GM12878 (cell line): ENCODE measurements around the gene ZNF726. TPM values are rescaled to one million over a fixed set of nuclear protein-coding genes. Genes with fewer than 3 reads are reported as not detected.

ENCODE experiments used
- ATAC-seq: fragments of 200-7000 bp; cut with Tn5 transposase; 3 replicates; pipeline ENCODE4 v1.9.1; 2020; ENCODE audit warnings: mild to moderate bottlenecking, moderate library complexity
- BruUV-seq: library from RNA; stranded (reverse); fragments of 400-500 nt; replicated peaks from 2 replicates; lab custom pipeline; 2021; lab: Mats Ljungman, UMichigan
- CTCF ChIA-PET: fragments of 300-600 bp; sonication (Branson Sonifier 250); formaldehyde crosslinking; extraction: SDS; loops from one replicate; lab custom pipeline; 2021; ENCODE audit warnings: inconsistent platforms; lab: Yijun Ruan, JAX
- POLR2A ChIA-PET: fragments of 350-600 bp; formaldehyde crosslinking; extraction: SDS; loops from one replicate; lab custom pipeline; 2021; ENCODE audit warnings: inconsistent platforms; lab: Charles Lee
- RAD21 ChIA-PET: fragments of 300-600 bp; sonication (Branson Sonifier 250); formaldehyde crosslinking; loops from one replicate; lab custom pipeline; 2023; ENCODE audit warnings: antibody characterized with exemption; ENCODE audit not compliant: unreplicated experiment; lab: Charles Lee
- SMC1A ChIA-PET: fragments of 300-600 bp; sonication (Branson Sonifier 250); formaldehyde crosslinking; loops from one replicate; lab custom pipeline; 2023; ENCODE audit not compliant: unreplicated experiment, uncharacterized antibody; lab: Charles Lee
- DNase-seq: peaks from one replicate; pipeline ENCODE4 v3.0.0-alpha.2; 2011; ENCODE audit warnings: low read depth, low spot score
- FAIRE-seq: peaks from 3 replicates; lab custom pipeline; 2011; peaks lifted over from hg19 to GRCh38; lab: Jason Lieb, UNC
- H2AFZ ChIP-seq: 2 replicates; pipeline ENCODE4 v1.6.0; 2011; ENCODE audit warnings: low read depth, low read length, control low read depth; ENCODE audit not compliant: control insufficient read depth
- H3K27ac ChIP-seq: 2 replicates; pipeline ENCODE4 v1.5.1; 2011; ENCODE audit warnings: control low read depth; ENCODE audit not compliant: control insufficient read depth, insufficient read depth
- H3K27me3 ChIP-seq, 2 experiments: replicated peaks in 1 of 2; 2 replicates each; pipeline versions ENCODE4 v1.6.0 to v1.6.1; 2011; ENCODE audit warnings: low read length in 1 of 2; ENCODE audit not compliant: control insufficient read depth in 2 of 2, insufficient read depth in 2 of 2
- H3K36me3 ChIP-seq, 2 experiments: 2 replicates each; pipeline ENCODE4 v1.5.1; 2011; ENCODE audit warnings: low read length in 1 of 2; ENCODE audit not compliant: control insufficient read depth in 2 of 2, insufficient read depth in 2 of 2
- H3K4me1 ChIP-seq: 2 replicates; pipeline ENCODE4 v1.6.1; 2011; ENCODE audit warnings: mild to moderate bottlenecking, low read length, moderate library complexity, mixed read lengths; ENCODE audit not compliant: control insufficient read depth, insufficient read depth
- H3K4me2 ChIP-seq: 2 replicates; pipeline ENCODE4 v1.6.0; 2011; ENCODE audit warnings: control low read depth; ENCODE audit not compliant: control insufficient read depth, insufficient read depth
- H3K4me3 ChIP-seq: fragments of 200-600 bp; sonication (generic); 2 replicates; pipeline ENCODE4 v1.5.1; 2016
- H3K79me2 ChIP-seq: 2 replicates; pipeline ENCODE4 v1.6.0; 2011; ENCODE audit warnings: low read length; ENCODE audit not compliant: control insufficient read depth, insufficient read depth
- H3K9ac ChIP-seq: 2 replicates; pipeline ENCODE4 v1.8.0; 2011; ENCODE audit warnings: low read length, control low read depth, mixed read lengths; ENCODE audit not compliant: control insufficient read depth, insufficient read depth
- H3K9me3 ChIP-seq: replicated peaks from 3 replicates; pipeline ENCODE4 v1.5.1; 2011; ENCODE audit warnings: mild to moderate bottlenecking, low read length; ENCODE audit not compliant: control insufficient read depth, insufficient read depth
- H4K20me1 ChIP-seq: 2 replicates; pipeline ENCODE4 v1.6.0; 2011; ENCODE audit not compliant: control insufficient read depth, insufficient read depth
- BCL11A ChIP-seq: IDR thresholded peaks from 2 replicates; pipeline ENCODE4 v1.6.1; 2011; ENCODE audit warnings: low read depth, low read length
- CHD4 ChIP-seq: fragments of 200-600 bp; sonication (generic); IDR thresholded peaks from 2 replicates; pipeline ENCODE4 v1.6.1; 2016; ENCODE audit warnings: mild to moderate bottlenecking
- HDAC6 ChIP-seq: fragments of 200-600 bp; sonication (generic); IDR thresholded peaks from one replicate; pipeline ENCODE4 v1.8.0; 2017; ENCODE audit warnings: antibody characterized with exemption; ENCODE audit not compliant: unreplicated experiment
- PML ChIP-seq: IDR thresholded peaks from 2 replicates; pipeline ENCODE4 v1.6.1; 2012; ENCODE audit warnings: low read length, inconsistent platforms
- POLR2AphosphoS5 ChIP-seq: IDR thresholded peaks from 2 replicates; pipeline ENCODE4 v1.6.1; 2011; ENCODE audit warnings: mild to moderate bottlenecking, low read length, inconsistent platforms
- in situ Hi-C: fragments of 300-500 bp; cut with MboI; formaldehyde crosslinking; loops from 9 replicates; pipeline ENCODE4 v1.14.3; 2018; ENCODE audit warnings: mixed read lengths
- intact Hi-C: fragments of 100-400 bp; cut with micrococcal nuclease; formaldehyde crosslinking; loops from one replicate; pipeline ENCODE4 v1.14.2; 2022; ENCODE audit not compliant: unreplicated experiment
- polyA plus RNA-seq, 11 experiments: library from polyadenylated mRNA; depleted of rRNA in 4 of 11; unstranded in 6 of 11; stranded (reverse) in 5 of 11; fragments of >200 nt; fragmentation: Nextera tagmentation in 4 of 11; fragmentation: Illumina TruSeq in 1 of 11; extraction: Ambion mirVana in 4 of 11; extraction: Trizol in 1 of 11; gene quantifications; 1 replicate in 1 of 11; 2 replicates in 10 of 11; pipeline versions ENCODE4 v1.2.1 to v1.2.3, GENCODE V29; 2011 to 2016; ENCODE audit warnings: inconsistent platforms in 2 of 11, missing spikeins in 2 of 11, low read depth in 1 of 11
- total RNA-seq, 4 experiments: library from RNA; depleted of rRNA in 3 of 4; stranded (reverse); fragments of >200 nt in 3 of 4; fragmentation: Illumina TruSeq in 1 of 4; extraction: Trizol in 1 of 4; gene quantifications; 2 replicates each; pipeline versions ENCODE4 v1.2.1 to v1.2.3, GENCODE V29; 2013 to 2021
- TF ChIP-seq, protein P1 (sequence below): fragments of 450-650 bp; IDR thresholded peaks from 2 replicates; pipeline ENCODE4 v1.6.1; 2018; ENCODE audit warnings: borderline replicate concordance, mild to moderate bottlenecking; ENCODE audit not compliant: partially characterized antibody
- TF ChIP-seq, protein P2 (sequence below), 3 experiments: IDR thresholded peaks in 2 of 3; conservative IDR thresholded peaks in 1 of 3; 2 replicates each; pipeline ENCODE4 v1.5.1; 2011; ENCODE audit warnings: low read depth in 3 of 3, low read length in 3 of 3, mild to moderate bottlenecking in 3 of 3, control low read depth in 2 of 3, moderate library complexity in 2 of 3, inconsistent platforms in 1 of 3, mixed read lengths in 1 of 3; ENCODE audit not compliant: control insufficient read depth in 2 of 3, insufficient read depth in 1 of 3; ENCODE audit errors: extremely low read depth in 1 of 3
- TF ChIP-seq, protein P3 (sequence below): IDR thresholded peaks from 2 replicates; pipeline ENCODE4 v1.6.1; 2012; ENCODE audit warnings: low read depth, low read length, improper control_type of control experiment

Gene ZNF726
- total and polyA plus RNA-seq, 10 of the 15 experiments (the other 5 are each of a cell fraction or from before 2014, with no cell fraction given) = 0.69 to 2.3 (median 1.5) TPM

DNA sequence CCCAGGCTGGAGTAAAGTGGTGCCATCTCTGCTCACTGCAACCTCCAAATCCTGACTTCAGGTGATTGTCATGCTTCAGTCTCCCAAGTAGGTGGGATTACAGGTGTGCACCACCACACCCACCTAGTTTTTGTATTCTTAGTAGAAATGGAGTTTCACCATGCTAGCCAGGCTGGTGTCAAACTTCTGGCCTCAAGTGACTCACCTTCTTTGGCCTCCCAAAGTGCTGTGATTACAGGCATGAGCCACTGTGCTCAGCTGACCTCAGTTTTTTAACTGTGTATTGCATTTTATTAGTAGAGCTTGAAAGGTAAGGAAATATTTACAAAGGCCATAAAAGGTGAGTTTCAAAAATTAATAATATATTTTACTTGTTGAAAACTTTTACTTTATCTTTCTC, 2.3 kb downstream of the ZNF726 start:
- in situ Hi-C loops = no loop called here
- DNase-seq = no peak
- TF ChIP-seq, protein P1, sequence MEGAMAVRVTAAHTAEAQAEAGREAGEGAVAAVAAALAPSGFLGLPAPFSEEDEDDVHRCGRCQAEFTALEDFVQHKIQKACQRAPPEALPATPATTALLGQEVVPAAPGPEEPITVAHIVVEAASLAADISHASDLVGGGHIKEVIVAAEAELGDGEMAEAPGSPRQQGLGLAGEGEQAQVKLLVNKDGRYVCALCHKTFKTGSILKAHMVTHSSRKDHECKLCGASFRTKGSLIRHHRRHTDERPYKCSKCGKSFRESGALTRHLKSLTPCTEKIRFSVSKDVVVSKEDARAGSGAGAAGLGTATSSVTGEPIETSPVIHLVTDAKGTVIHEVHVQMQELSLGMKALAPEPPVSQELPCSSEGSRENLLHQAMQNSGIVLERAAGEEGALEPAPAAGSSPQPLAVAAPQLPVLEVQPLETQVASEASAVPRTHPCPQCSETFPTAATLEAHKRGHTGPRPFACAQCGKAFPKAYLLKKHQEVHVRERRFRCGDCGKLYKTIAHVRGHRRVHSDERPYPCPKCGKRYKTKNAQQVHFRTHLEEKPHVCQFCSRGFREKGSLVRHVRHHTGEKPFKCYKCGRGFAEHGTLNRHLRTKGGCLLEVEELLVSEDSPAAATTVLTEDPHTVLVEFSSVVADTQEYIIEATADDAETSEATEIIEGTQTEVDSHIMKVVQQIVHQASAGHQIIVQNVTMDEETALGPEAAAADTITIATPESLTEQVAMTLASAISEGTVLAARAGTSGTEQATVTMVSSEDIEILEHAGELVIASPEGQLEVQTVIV = no peak
- TF ChIP-seq BCL11A = no peak
- no peak for TF ChIP-seq POLR2AphosphoS5
- TF ChIP-seq, protein P2, sequence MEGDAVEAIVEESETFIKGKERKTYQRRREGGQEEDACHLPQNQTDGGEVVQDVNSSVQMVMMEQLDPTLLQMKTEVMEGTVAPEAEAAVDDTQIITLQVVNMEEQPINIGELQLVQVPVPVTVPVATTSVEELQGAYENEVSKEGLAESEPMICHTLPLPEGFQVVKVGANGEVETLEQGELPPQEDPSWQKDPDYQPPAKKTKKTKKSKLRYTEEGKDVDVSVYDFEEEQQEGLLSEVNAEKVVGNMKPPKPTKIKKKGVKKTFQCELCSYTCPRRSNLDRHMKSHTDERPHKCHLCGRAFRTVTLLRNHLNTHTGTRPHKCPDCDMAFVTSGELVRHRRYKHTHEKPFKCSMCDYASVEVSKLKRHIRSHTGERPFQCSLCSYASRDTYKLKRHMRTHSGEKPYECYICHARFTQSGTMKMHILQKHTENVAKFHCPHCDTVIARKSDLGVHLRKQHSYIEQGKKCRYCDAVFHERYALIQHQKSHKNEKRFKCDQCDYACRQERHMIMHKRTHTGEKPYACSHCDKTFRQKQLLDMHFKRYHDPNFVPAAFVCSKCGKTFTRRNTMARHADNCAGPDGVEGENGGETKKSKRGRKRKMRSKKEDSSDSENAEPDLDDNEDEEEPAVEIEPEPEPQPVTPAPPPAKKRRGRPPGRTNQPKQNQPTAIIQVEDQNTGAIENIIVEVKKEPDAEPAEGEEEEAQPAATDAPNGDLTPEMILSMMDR (IDR thresholded peaks at IDR 0.05 in 2 of 3, conservative IDR thresholded peaks at IDR 0.05 in 1 of 3; ENCODE audit: control insufficient read depth in 2 of 3, extremely low read depth in 1 of 3, insufficient read depth in 1 of 3, low read depth in 3 of 3, low read length in 3 of 3) = no peak
- TF ChIP-seq, protein P3, sequence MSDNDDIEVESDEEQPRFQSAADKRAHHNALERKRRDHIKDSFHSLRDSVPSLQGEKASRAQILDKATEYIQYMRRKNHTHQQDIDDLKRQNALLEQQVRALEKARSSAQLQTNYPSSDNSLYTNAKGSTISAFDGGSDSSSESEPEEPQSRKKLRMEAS = no peak
- no peak for TF ChIP-seq CHD4
- no peak for TF ChIP-seq HDAC6
- TF ChIP-seq PML = no peak
- TF ChIP-seq, all 136 proteins: peak for 0
- Histone ChIP-seq H3K27ac (no peak overlapping the region), H3K4me2 (no peak overlapping the region), H3K4me3 (no peak overlapping the region), H4K20me1 (no peaks in the 10 kb centered on the region), H3K79me2 (no peaks in the 10 kb centered on the region), H2AFZ (no peak overlapping the region), H3K9me3 (peaks cover 5% of the 10 kb centered on the region; the same call in 1 of the 3 replicates), H3K27me3 (no peaks in the 10 kb centered on the region), H3K4me1 (no peaks in the 10 kb centered on the region), H3K36me3 (no peaks in the 10 kb centered on the region), H3K9ac (no peak overlapping the region)
- RAD21 ChIA-PET = no interaction called here
- intact Hi-C loops = no loop called here
- SMC1A ChIA-PET = no interaction called here
- ATAC-seq (no peak), FAIRE-seq (no peak)
- CTCF ChIA-PET = interaction anchor here (0.6 kb wide), 1 partner anchor 91 kb away, joined by 3 read pairs; no protein-coding TSS in a partner anchor
- POLR2A ChIA-PET = no interaction called here
- no TSS peak for BruUV-seq
